ENCODE results near the gene SIRT2. TPM values are rescaled to one million over a fixed set of nuclear protein-coding genes. Genes with fewer than 3 reads are reported as not detected.

SIRT2 gene
- total RNA-seq, 1 donor from 2014 or later, result 10.9 TPM

DNA sequence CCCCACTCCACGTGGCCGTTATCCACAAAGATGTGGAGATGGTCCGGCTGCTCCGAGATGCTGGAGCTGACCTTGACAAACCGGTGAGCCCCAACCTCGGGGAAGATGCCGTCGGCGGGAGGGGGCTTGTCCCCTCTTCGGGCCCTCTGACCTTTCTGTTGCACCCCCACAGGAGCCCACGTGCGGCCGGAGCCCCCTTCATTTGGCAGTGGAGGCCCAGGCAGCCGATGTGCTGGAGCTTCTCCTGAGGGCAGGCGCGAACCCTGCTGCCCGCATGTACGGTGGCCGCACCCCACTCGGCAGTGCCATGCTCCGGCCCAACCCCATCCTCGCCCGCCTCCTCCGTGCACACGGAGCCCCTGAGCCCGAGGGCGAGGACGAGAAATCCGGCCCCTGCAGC lies 7.8 kb upstream of the SIRT2 start:
- Histone ChIP-seq H2AFZ (replicated peaks) (no peak overlapping the region), H4K20me1 (ENCODE audit: low read depth) (no peaks in the 10 kb centered on the region), H3K4me3 (no peak overlapping the region), H3K79me2 (ENCODE audit: low read depth) (no peaks in the 10 kb centered on the region), H3K36me3 (no peaks in the 10 kb centered on the region), H3K9me3 (ENCODE audit: low read depth) (no peaks in the 10 kb centered on the region), H3K27me3 (no peaks in the 10 kb centered on the region), H3K27ac (no peak overlapping the region), H3K4me2 (no peak overlapping the region), H3K4me1 (no peaks in the 10 kb centered on the region), H3F3A (ENCODE audit: low read depth) (no peaks in the 10 kb centered on the region), H3K9ac (no peak overlapping the region)
- no peaks in the 10 kb centered on the region for H3K9me3 Mint-ChIP-seq
- H3K4me3 Mint-ChIP-seq, result no peak overlapping the region
- peaks cover 3% of the 10 kb centered on the region for H3K27me3 Mint-ChIP-seq (ENCODE audit: insufficient read depth, low read depth)
- no peaks in the 10 kb centered on the region for H3K4me1 Mint-ChIP-seq
- DNase-seq (ENCODE audit: low spot score), result no peak
- TF ChIP-seq EZH2 (IDR thresholded peaks at IDR 0.05), result no peak
- TF ChIP-seq EZH2phosphoT487 (IDR thresholded peaks at IDR 0.05), result no peak
- TF ChIP-seq, protein P1, sequence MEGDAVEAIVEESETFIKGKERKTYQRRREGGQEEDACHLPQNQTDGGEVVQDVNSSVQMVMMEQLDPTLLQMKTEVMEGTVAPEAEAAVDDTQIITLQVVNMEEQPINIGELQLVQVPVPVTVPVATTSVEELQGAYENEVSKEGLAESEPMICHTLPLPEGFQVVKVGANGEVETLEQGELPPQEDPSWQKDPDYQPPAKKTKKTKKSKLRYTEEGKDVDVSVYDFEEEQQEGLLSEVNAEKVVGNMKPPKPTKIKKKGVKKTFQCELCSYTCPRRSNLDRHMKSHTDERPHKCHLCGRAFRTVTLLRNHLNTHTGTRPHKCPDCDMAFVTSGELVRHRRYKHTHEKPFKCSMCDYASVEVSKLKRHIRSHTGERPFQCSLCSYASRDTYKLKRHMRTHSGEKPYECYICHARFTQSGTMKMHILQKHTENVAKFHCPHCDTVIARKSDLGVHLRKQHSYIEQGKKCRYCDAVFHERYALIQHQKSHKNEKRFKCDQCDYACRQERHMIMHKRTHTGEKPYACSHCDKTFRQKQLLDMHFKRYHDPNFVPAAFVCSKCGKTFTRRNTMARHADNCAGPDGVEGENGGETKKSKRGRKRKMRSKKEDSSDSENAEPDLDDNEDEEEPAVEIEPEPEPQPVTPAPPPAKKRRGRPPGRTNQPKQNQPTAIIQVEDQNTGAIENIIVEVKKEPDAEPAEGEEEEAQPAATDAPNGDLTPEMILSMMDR (IDR thresholded peaks at IDR 0.05), result no peak
- no peak overlapping the region for H3K27ac Mint-ChIP-seq
- H3K36me3 Mint-ChIP-seq, result peaks cover 9% of the 10 kb centered on the region

DNA sequence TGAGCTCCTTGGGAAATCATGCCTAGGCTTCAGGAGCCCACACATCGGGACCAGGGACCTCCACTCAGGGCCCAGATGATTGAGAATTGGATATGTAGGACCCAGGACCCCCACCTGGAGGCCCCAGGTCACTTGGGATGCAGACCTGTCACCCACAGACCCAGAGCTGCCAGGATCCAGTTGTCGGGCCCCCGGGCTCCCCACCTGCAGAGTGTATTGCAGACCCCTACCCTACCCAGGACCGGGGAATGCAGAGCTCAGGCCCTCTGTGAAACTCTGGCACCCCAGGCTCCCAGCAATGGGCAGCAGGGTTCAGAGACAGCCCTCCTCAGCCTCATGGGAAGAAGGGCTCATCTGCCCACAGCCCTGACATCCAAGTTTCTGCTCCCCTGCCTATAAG lies 6.2 kb upstream of the SIRT2 start:
- no peaks in the 10 kb centered on the region for H3K27me3 ChIP-seq
- peaks cover 5% of the 10 kb centered on the region for H3K4me1 ChIP-seq
- Mint-ChIP-seq H3K27me3 (ENCODE audit: insufficient read depth, low read depth) (peaks cover 3% of the 10 kb centered on the region), H3K4me1 (peaks cover 3% of the 10 kb centered on the region), H3K27ac (no peak overlapping the region), H3K9me3 (no peaks in the 10 kb centered on the region), H3K4me3 (no peak overlapping the region), H3K36me3 (peaks cover 9% of the 10 kb centered on the region)
- H2AFZ ChIP-seq (replicated peaks), result no peak overlapping the region
- no peak overlapping the region for H3K4me2 ChIP-seq
- no peaks in the 10 kb centered on the region for H3K36me3 ChIP-seq
- H3K79me2 ChIP-seq (ENCODE audit: low read depth), result peaks cover 12% of the 10 kb centered on the region
- H4K20me1 ChIP-seq (ENCODE audit: low read depth), result no peaks in the 10 kb centered on the region
- H3K9me3 ChIP-seq (ENCODE audit: low read depth), result no peaks in the 10 kb centered on the region
- no peak for DNase-seq (ENCODE audit: low spot score)
- H3K27ac ChIP-seq, result no peak overlapping the region
- TF ChIP-seq EZH2 (IDR thresholded peaks at IDR 0.05) (no peak), EZH2phosphoT487 (IDR thresholded peaks at IDR 0.05) (no peak)
- TF ChIP-seq, protein P1 (IDR thresholded peaks at IDR 0.05), result no peak
- no peak overlapping the region for H3K9ac ChIP-seq
- H3F3A ChIP-seq (ENCODE audit: low read depth), result no peaks in the 10 kb centered on the region
- H3K4me3 ChIP-seq, result no peak overlapping the region

DNA sequence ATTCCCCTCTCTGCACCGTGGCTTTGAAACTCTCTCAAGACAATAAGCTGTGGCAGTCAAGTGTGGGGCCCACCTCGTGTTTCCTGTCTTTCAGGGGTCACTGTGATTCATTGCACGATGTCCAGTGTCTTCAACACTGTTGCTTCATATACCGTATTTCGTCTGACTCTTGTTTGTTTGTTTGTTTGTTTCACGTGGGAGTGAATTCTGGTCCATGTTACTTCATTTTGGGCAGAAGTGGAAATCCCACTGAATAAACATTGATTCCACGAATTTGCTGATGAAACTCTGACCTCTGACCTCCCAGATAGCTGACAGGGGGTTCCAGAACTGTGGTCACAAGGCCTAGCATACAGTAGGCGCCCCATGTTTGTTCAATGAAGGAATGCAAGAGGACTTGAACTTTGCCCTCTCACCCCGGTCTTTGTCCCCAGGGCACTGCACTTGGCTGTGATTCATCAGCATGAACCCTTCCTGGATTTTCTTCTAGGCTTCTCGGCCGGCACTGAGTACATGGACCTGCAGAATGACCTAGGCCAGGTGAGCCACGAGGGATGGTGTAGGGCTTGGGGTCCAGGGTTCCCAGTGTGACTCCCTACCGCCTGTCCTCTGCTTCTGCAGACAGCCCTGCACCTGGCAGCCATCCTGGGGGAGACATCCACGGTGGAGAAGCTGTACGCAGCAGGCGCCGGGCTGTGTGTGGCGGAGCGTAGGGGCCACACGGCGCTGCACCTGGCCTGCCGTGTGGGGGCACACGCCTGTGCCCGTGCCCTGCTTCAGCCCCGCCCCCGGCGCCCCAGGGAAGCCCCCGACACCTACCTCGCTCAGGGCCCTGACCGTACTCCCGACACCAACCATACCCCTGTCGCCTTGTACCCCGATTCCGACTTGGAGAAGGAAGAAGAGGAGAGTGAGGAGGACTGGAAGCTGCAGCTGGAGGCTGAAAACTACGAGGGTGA lies 5.4 kb upstream of the SIRT2 start:
- Histone ChIP-seq H3K79me2 (ENCODE audit: low read depth) (peaks cover 16% of the 10 kb centered on the region), H3F3A (ENCODE audit: low read depth) (peaks cover 4% of the 10 kb centered on the region), H3K36me3 (no peaks in the 10 kb centered on the region), H3K4me3 (no peak overlapping the region), H3K4me2 (no peak overlapping the region), H3K27ac (no peak overlapping the region), H3K4me1 (peaks cover 7% of the 10 kb centered on the region), H3K27me3 (no peaks in the 10 kb centered on the region), H3K9ac (no peak overlapping the region), H4K20me1 (ENCODE audit: low read depth) (no peaks in the 10 kb centered on the region), H3K9me3 (ENCODE audit: low read depth) (no peaks in the 10 kb centered on the region), H2AFZ (replicated peaks) (no peak overlapping the region)
- DNase-seq (ENCODE audit: low spot score), result no peak
- H3K27me3 Mint-ChIP-seq (ENCODE audit: insufficient read depth, low read depth), result peaks cover 3% of the 10 kb centered on the region
- peaks cover 9% of the 10 kb centered on the region for H3K36me3 Mint-ChIP-seq
- H3K4me1 Mint-ChIP-seq, result peaks cover 3% of the 10 kb centered on the region
- H3K27ac Mint-ChIP-seq, result no peak overlapping the region
- TF ChIP-seq EZH2phosphoT487 (IDR thresholded peaks at IDR 0.05), result no peak
- TF ChIP-seq EZH2 (IDR thresholded peaks at IDR 0.05), result no peak
- TF ChIP-seq, protein P1 (IDR thresholded peaks at IDR 0.05), result no peak
- H3K4me3 Mint-ChIP-seq, result no peak overlapping the region
- no peaks in the 10 kb centered on the region for H3K9me3 Mint-ChIP-seq

Data from neural progenitor cell (in vitro differentiated cells).